ENCODE data around the gene POLA1.
A peak's percentile ranks its signal among the peaks of the same experiment; 100 is the strongest.

The POLA1 gene

DNA sequence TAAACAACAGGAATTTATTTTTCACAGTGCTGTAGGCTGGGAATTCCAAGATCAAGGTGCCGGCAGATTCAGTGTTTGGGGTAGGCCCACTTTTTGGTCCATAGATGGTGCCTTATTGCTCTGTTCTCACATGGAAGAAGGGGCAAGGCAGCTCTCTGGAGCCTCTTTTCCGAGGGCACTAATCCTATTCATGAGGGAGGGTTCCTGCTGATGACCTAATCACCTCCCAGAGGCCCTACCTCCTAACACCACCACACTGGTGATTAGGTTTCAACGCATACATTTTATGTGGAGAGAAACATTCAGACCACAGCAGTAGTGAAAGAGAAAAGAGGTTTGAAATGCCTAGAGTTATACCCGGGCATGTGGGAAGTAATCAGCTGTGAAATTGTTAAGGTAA, 1.4 kb upstream of the POLA1 start:
- no peak for DNase-seq

DNA sequence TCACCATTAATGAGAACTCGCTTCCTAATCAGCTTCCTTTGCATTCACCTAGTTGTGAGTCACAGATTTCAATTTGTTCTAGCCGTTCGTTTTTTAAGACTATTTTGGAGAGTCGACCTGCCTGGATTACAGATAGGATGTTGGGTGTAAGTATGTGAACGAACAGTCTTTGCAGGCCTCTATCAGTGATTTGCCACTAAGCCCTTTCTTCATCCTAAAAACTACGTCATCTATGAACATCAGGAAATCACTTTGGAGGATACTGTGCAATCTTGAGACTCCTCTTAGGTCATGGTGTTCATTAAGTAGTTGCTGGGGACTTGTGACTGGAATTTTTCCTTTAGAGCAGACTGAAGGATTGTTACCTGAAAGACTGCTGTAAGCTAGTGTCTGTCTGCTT, 1.1 kb downstream of the POLA1 start:
- DNase-seq, result no peak

- DNase-seq, result no peak
Measured at GRCh38 chrX:24696294-24696693, 2.6 kb downstream of the POLA1 start.

DNA sequence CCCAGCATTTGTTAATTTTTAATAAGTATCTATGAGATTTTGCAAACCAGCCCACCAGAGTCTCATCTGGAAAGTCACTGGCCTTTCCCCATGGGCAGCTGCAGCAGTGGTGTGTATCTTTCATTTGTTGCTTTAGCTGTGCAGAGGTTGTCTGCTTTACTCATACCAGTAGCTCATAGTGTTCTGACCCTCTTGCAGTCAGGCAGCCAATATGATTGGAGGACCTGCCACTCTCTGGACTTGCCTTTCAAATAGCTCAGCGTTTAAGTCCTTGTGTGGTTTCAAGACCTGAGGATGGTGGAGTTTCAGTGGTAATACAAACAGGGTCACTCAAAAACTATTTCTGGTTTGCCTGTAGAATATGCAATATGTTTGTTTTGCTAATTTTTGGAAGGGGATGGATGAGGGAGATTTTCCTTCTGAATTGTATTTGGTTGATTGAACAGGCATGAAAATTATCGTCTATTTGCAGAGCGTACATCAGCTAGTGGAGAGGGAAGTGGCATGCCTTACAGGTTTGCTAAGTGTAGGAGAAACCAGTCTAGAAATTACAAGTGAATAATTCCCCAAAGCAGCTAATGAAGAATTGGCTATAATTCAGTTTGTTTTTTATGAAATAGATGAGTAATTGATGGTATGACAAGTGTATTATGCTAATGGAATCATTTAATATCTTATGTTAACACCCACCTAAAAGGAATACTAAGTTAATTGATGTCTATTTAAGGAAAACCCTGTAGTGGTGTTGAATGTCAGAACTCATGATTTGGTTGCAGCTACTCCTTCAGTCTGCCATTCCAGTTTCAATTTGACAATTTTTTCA, 8.9 kb downstream of the POLA1 start:
- no peak for DNase-seq

- no peak for DNase-seq
Measured at GRCh38 chrX:24703185-24703494, 9.4 kb downstream of the POLA1 start.

DNA sequence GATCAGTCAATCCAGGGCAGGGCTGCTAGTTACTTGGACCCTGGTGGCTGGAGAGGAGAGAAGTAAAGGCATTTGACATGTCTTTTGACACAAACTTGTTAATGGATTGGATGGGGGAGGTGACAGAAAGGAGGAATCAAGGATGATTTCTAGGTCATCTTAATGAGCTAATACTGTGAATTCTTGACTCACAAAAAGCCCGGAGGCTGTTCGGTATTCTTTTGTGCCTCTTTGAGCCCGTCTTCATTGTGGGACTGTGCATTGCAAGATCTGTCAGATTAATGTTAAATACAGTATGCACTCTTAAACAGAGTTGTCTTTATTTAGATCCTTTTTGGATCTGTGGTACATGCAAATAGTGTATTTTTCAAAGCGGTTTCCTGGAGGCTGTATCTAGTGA, 25.1 kb downstream of the POLA1 start:
- DNase-seq, result no peak

DNA sequence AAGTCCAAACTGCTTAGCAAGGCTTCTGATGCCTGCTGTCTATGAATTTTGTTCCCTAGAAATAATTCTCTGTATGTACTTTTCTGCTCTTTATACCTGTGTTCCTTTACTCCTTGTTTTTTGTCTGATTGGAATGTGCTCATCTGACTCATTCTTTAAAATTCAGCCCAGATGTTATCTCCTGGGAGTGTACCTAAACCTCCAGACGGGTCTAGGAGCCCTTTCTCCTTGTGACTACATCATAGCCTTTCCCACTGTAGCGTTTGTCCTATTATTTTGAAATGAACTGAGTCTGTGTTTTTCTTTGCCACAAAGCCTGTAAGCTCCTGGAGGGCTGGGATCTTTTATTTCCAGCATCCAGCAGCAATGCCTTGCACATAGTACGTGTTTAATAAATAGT, 26.3 kb downstream of the POLA1 start:
- DNase-seq, result no peak

GRCh38 chrX:24728530-24728929, 34.8 kb downstream of the POLA1 start:
- DNase-seq, result no peak

DNA sequence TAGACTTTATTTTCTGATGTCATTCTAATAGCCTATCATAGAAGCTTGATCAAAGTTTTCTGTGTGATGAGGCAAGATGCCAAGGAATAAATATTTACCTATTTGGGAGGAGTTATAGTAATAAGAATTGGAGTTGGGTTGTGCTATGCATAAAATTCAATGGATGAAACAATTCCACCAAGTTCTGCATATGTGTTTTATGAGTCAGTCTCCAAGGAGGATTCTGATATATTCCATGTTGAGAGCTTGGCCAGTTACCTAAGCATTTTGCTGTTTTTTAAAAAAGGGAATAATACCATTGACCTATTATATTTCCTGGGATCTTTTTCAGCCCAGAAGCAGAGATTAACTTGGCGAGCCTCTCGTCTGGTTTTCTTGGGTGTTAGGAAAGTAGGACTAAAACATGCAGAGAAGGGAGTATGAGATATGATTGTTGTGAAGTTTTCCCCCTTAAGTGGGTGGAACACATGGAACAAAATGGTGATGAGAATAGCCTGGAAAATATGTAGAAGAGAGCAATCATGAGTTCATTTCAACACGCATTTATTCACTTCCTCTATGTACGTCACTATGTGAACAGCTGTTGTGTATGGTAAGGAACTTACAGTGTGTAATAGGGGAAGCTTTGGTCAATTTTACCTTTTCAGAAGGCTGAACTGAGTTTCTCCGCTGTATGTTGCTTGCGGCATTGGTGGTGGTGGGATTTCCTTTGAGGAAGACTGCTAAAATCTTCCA, 39.2 kb downstream of the POLA1 start:
- DNase-seq, result peak; percentile 39 to 75 (median 65)

- DNase-seq, result no peak
Measured at GRCh38 chrX:24741330-24741729, 47.6 kb downstream of the POLA1 start.

DNA sequence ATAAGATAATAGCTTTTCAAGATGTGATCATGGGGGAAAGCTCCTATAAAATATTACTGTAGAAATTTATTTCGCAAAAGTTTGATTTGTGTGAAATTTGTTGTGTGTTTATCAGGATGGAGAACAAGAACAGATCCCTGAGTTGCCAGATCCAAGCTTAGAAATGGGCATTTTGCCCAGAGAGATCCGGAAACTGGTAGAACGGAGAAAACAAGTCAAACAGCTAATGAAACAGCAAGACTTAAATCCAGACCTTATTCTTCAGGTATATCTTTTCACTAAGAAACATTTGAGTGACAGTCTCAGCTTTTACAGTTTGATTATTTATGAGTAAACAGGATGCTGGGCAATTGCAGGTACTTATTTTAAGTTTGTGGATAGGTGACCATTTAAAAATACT, 54.5 kb downstream of the POLA1 start:
- no peak for DNase-seq

GRCh38 chrX:24759786-24760185, 66.1 kb downstream of the POLA1 start:
- DNase-seq, result no peak

DNA sequence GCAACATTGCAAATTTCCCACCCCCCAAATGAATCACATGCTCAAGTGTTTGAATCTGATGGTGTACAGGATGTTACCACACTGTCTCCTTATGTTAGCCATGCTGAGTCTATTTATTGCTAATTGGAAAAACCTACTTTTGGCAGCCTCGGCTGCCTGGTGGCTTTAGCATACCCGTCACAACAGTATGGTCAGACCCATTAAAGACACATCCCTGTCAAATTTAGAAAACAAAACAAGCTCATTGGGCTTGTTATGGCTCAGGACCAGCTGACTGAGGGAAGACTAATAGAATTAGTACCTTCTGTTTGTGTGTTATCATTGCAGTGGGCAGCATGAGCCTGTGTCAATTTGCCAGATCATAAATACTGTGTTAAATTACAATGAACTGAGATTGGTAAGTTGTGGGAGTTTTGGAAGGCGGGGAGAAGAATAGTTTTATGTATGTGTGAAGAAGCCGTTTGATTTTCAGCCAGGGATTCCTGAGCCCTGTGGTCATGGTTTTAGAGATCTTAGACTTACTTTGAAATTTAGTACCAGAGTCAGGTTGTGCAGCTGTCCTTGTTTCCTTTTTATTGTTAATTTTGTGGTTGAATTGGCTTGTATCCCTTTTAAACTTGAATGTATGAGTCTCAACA, 66.8 kb downstream of the POLA1 start:
- DNase-seq, result no peak

- no peak for DNase-seq
Measured at GRCh38 chrX:24761306-24761705, 67.6 kb downstream of the POLA1 start.

DNA sequence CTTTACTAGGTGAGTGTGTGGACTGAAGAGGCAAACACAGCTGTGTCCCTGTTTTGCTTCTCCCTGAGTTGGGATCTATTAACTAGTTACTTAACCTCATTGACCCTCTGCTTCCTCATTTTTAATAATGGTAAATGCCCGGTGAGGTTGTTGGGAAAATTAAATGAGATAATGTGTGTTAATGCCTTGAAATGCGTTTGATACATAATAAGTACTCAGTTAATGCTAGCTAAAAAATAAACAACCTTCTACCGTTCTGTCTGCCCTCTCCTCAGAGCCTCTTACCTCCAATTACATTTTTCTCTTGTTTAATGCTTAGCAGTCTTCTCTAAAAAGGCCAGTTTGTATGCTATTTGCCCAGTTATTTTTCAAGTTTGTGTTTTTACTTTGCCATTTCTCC, 70.3 kb downstream of the POLA1 start:
- no peak for DNase-seq

GRCh38 chrX:24767557-24767956, 73.8 kb downstream of the POLA1 start:
- no peak for DNase-seq

DNA sequence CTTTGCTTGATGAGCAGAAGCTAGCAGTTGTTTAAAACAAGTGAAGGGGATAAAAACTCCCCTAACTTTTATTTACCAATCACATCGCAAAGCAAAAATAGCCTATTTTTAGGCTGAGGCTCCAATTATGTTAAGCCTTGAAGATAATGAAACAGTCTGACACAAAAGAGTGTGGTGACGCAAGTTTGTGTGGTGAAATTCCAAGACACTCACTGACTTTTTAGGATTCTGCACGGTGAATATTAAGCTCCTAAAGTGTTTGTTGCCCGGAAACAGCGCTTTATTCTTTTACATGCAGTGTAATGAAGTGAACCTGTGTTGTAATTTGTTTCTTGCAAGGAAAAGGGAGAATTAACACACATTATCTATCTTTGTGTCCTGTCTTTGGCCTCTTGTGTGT, 74.8 kb downstream of the POLA1 start:
- no peak for DNase-seq

DNA sequence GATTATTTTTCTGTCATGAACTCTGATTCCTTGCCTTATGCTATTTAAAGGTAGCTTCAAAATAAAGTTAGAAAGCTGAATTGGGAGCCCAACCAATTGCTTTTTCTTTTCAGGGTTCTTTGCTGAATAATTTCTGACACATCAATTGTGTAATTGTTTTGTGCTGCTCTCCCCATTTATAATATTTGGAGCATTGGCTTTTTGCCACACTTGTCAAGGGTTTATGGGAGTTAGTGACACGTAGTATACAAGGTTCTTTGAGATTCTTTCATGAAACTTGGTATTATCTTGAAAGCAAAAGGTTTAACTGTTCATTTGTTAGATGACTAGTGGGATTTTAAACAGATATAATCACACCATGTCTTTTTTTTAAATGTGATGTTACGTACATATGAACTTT, 80.9 kb downstream of the POLA1 start:
- DNase-seq, result no peak

GRCh38 chrX:24775891-24776290, 82.2 kb downstream of the POLA1 start:
- DNase-seq, result no peak

GRCh38 chrX:24777660-24778059, 83.9 kb downstream of the POLA1 start:
- peak in 2 of 3 donors; percentile 3 to 23 for DNase-seq

DNA sequence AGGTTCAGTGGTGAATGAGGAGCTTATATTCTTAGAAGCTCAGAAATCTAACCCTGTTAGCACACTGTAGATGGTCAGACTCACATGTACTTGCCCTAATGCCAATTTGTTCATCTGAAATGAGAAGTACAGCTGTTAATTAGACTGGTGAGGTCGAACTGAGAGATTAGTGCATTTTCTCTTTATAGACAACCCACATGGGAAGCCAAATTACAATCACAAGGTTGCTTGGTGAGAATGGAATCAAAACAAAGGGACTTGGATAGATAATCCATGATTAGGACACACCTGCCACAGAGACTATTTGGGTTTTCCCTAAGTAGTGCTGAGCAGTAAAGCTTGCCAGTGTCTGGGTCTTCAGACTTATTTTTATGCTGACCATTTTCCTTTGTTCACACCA, 88.3 kb downstream of the POLA1 start:
- DNase-seq, result no peak

DNA sequence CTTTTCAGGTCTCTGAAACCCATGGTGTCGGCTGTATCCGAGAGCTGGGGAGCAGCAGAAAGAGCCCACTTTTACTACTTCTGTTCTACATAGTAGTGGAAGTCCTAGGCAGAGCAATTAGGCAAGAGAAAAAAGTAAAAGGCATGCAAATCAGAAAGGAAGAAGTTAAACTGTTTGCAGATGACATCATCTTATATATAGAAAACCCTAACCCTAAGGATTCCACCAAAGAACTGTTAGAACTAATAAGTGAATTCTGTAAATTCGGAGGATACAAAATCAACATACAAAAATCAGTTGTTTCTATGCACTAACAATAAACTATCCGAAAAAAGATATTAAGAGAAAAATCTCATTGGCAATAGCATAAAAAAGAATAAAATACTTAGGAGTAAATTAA, 95.3 kb downstream of the POLA1 start:
- no peak for DNase-seq

GRCh38 chrX:24790166-24790565, 96.4 kb downstream of the POLA1 start:
- no peak for DNase-seq

DNA sequence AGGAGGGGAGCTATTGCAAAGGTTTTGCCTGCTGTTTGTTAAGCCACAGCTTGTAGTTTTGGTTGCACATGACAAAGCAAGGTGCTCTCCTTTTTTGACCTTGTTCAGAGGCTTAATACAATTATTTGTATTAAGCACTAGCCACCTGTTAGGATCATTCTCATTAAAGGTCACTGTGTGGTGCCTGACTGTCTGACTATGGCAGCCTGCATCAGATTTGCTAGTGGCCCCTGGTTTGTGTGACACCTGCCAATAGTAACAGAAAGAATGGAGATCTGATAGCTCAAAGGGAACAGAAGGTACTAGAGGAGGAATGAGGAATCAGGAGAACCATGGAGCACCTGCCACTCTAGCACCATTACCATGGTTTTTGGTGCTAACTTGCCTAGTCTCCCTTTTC, 102.5 kb downstream of the POLA1 start:
- no peak for DNase-seq

Data from suppressor macrophage treated with lipopolysaccharide for 1 hour (primary cell).